HG03571 (cell line): ENCODE data around the gene NSFL1C.

Experiments
- ATAC-seq: cut with Tn5 transposase; IDR thresholded peaks from one replicate; pipeline ENCODE4 v1.9.1; 2021; ENCODE audit not compliant: unreplicated experiment

NSFL1C gene

GRCh38 chr20:1394686-1395085, 72.0 kb downstream of the NSFL1C start:
- no peak for ATAC-seq

GRCh38 chr20:1393507-1393882, 73.2 kb downstream of the NSFL1C start:
- ATAC-seq = no peak

GRCh38 chr20:1392693-1393506, 73.7 kb downstream of the NSFL1C start, which contains the start of gene FKBP1A:
Gene FKBP1A, minus strand, starts transcription at chr20:1393054. Its CDS starts 56 bp downstream, at chr20:1392998.
- peak; percentile 85 for ATAC-seq

GRCh38 chr20:1392443-1392692, 74.3 kb downstream of the NSFL1C start:
- ATAC-seq = no peak
